ENCODE results near the gene PITX3.

Gene PITX3

GRCh38 chr10:102241032-102241443 lies 274 bp downstream of the PITX3 start:
- Histone ChIP-seq H3K27me3 (ENCODE audit: insufficient read depth, poor library complexity, severe bottlenecking) (peaks cover 15% of the 10 kb centered on the region), H3K27ac (replicated peaks) (no peak overlapping the region), H3K4me3 (replicated peaks; ENCODE audit: insufficient read depth, low read length) (peak overlapping the region; percentile 55)
- no peak for DNase-seq (ENCODE audit: low read depth in 1 of 2, low spot score in 1 of 2)
- no peak for TF ChIP-seq GABPA (IDR thresholded peaks at IDR 0.05; ENCODE audit: low read depth)
- TF ChIP-seq SPI1 (IDR thresholded peaks at IDR 0.05; ENCODE audit: borderline replicate concordance, low read depth): no peak
- TF ChIP-seq, protein P1, sequence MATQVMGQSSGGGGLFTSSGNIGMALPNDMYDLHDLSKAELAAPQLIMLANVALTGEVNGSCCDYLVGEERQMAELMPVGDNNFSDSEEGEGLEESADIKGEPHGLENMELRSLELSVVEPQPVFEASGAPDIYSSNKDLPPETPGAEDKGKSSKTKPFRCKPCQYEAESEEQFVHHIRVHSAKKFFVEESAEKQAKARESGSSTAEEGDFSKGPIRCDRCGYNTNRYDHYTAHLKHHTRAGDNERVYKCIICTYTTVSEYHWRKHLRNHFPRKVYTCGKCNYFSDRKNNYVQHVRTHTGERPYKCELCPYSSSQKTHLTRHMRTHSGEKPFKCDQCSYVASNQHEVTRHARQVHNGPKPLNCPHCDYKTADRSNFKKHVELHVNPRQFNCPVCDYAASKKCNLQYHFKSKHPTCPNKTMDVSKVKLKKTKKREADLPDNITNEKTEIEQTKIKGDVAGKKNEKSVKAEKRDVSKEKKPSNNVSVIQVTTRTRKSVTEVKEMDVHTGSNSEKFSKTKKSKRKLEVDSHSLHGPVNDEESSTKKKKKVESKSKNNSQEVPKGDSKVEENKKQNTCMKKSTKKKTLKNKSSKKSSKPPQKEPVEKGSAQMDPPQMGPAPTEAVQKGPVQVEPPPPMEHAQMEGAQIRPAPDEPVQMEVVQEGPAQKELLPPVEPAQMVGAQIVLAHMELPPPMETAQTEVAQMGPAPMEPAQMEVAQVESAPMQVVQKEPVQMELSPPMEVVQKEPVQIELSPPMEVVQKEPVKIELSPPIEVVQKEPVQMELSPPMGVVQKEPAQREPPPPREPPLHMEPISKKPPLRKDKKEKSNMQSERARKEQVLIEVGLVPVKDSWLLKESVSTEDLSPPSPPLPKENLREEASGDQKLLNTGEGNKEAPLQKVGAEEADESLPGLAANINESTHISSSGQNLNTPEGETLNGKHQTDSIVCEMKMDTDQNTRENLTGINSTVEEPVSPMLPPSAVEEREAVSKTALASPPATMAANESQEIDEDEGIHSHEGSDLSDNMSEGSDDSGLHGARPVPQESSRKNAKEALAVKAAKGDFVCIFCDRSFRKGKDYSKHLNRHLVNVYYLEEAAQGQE (IDR thresholded peaks at IDR 0.05; ENCODE audit: insufficient replicate concordance, low read depth): no peak
- no peak for TF ChIP-seq POLR2AphosphoS5 (IDR thresholded peaks at IDR 0.05; ENCODE audit: low read depth)
- no peak for TF ChIP-seq CTCF (IDR thresholded peaks at IDR 0.05; ENCODE audit: insufficient read depth, low read length)

DNA sequence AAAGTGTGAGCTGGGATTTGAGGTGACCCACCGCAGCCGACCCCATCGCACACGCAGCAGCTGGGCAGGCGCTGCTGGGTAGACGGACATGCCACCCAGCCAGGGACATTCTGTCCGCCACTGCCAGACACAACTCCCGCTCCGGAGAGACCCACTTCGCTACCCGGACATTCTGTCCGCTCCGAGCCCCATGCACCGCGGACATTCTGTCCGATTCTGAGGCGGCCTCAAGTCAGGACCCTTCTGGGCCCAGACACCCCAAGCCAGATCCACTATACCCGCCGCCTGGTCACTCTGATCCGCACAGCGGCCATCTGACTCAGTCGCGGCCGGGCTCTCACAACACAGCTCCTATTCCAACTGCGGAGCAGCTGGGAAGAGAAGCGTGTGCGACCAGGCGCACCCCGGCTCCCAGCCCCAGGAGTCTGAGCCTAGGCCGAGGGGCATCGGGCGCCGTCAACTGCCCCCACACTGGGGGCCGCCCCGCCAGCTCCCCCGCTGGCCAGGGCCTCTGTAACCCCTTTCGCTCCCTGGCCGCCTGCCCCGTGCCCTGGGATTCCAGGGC lies 763 bp downstream of the PITX3 start:
- Histone ChIP-seq H3K27me3 (ENCODE audit: insufficient read depth, poor library complexity, severe bottlenecking) (peaks cover 16% of the 10 kb centered on the region), H3K27ac (replicated peaks) (no peak overlapping the region), H3K4me3 (replicated peaks; ENCODE audit: insufficient read depth, low read length) (no peak overlapping the region)
- no peak for DNase-seq (ENCODE audit: low read depth in 1 of 2, low spot score in 1 of 2)
- TF ChIP-seq GABPA (IDR thresholded peaks at IDR 0.05; ENCODE audit: low read depth) (no peak), POLR2AphosphoS5 (IDR thresholded peaks at IDR 0.05; ENCODE audit: low read depth) (no peak), SPI1 (IDR thresholded peaks at IDR 0.05; ENCODE audit: borderline replicate concordance, low read depth) (no peak), CTCF (IDR thresholded peaks at IDR 0.05; ENCODE audit: insufficient read depth, low read length) (no peak)
- TF ChIP-seq, protein P1 (IDR thresholded peaks at IDR 0.05; ENCODE audit: insufficient replicate concordance, low read depth): no peak

GRCh38 chr10:102237711-102238252 lies 3.5 kb downstream of the PITX3 start:
- no peak for DNase-seq (ENCODE audit: low read depth in 1 of 2, low spot score in 1 of 2)
- no peak for TF ChIP-seq CTCF (IDR thresholded peaks at IDR 0.05; ENCODE audit: insufficient read depth, low read length)
- TF ChIP-seq POLR2AphosphoS5 (IDR thresholded peaks at IDR 0.05; ENCODE audit: low read depth): no peak
- no peak for TF ChIP-seq GABPA (IDR thresholded peaks at IDR 0.05; ENCODE audit: low read depth)
- TF ChIP-seq SPI1 (IDR thresholded peaks at IDR 0.05; ENCODE audit: borderline replicate concordance, low read depth): no peak
- TF ChIP-seq, protein P1 (IDR thresholded peaks at IDR 0.05; ENCODE audit: insufficient replicate concordance, low read depth): no peak
- H3K27me3 ChIP-seq (ENCODE audit: insufficient read depth, poor library complexity, severe bottlenecking): peaks cover 20% of the 10 kb centered on the region
- H3K27ac ChIP-seq (replicated peaks): no peak overlapping the region
- H3K4me3 ChIP-seq (replicated peaks; ENCODE audit: insufficient read depth, low read length): no peak overlapping the region
